HepG2 (cell line): ENCODE measurements around the gene GGPS1. TPM values are rescaled to one million over a fixed set of nuclear protein-coding genes. Genes with fewer than 3 reads are reported as not detected.

Source experiments
- ARID2 ChIP-seq: sonication (generic); formaldehyde crosslinking; IDR thresholded peaks from 2 replicates; pipeline ENCODE4 v1.8.1; 2022; ENCODE audit warnings: mild to moderate bottlenecking, missing genetic modification reagents, borderline replicate concordance
- ARNT2 ChIP-seq: sonication (generic); formaldehyde crosslinking; IDR thresholded peaks from 2 replicates; pipeline ENCODE4 v1.8.0; 2022; ENCODE audit warnings: mild to moderate bottlenecking, low read depth, missing genetic modification reagents, moderate library complexity
- CCAR2 ChIP-seq: fragments of 200-400 bp; formaldehyde crosslinking; optimal IDR thresholded peaks from 2 replicates; pipeline ENCODE3; 2018; ENCODE audit warnings: low read depth, mild to moderate bottlenecking, low read length, moderate library complexity
- ETV5 ChIP-seq: IDR thresholded peaks from 2 replicates; pipeline ENCODE4 v1.6.1; 2018; ENCODE audit warnings: missing biosample characterization, missing genetic modification reagents, inconsistent platforms, borderline replicate concordance
- MAX ChIP-seq: IDR thresholded peaks from 2 replicates; pipeline ENCODE4 v1.6.1; 2012; ENCODE audit warnings: inconsistent platforms
- MBNL3 ChIP-seq: fragments of 250-450 bp; sonication (Bioruptor Pico); conservative IDR thresholded peaks from 2 replicates; pipeline ENCODE4 v1.8.0; 2022; ENCODE audit warnings: mild to moderate bottlenecking, inconsistent platforms
- NFAT5 ChIP-seq: sonication (generic); formaldehyde crosslinking; IDR thresholded peaks from 2 replicates; pipeline ENCODE4 v1.4.0; 2020; ENCODE audit warnings: missing genetic modification reagents
- NFYC ChIP-seq: IDR thresholded peaks from 2 replicates; pipeline ENCODE4 v1.6.1; 2016; ENCODE audit warnings: missing genetic modification reagents, missing compliant biosample characterization
- SRF ChIP-seq: IDR thresholded peaks from 2 replicates; pipeline ENCODE4 v1.6.1; 2011; ENCODE audit warnings: mild to moderate bottlenecking, low read depth, low read length, moderate library complexity
- U2AF2 ChIP-seq: fragments of 200-400 bp; formaldehyde crosslinking; IDR thresholded peaks from 2 replicates; pipeline ENCODE4 v1.6.1; 2017; ENCODE audit warnings: low read depth, mild to moderate bottlenecking, low read length
- ZEB1 ChIP-seq: IDR thresholded peaks from 2 replicates; pipeline ENCODE4 v1.6.1; 2012; ENCODE audit warnings: mild to moderate bottlenecking, low read depth, inconsistent platforms; ENCODE audit not compliant: insufficient replicate concordance
- ZFAT ChIP-seq: sonication (generic); formaldehyde crosslinking; conservative IDR thresholded peaks from 2 replicates; pipeline ENCODE4 v1.8.1; 2023; ENCODE audit warnings: missing genetic modification reagents, inconsistent platforms
- ZKSCAN8 ChIP-seq: IDR thresholded peaks from 2 replicates; pipeline ENCODE4 v1.6.1; 2016; ENCODE audit warnings: borderline replicate concordance, missing genetic modification reagents, missing compliant biosample characterization
- ZNF558 ChIP-seq: sonication (generic); formaldehyde crosslinking; IDR thresholded peaks from 2 replicates; pipeline ENCODE4 v1.9.0; 2022; ENCODE audit warnings: mild to moderate bottlenecking, missing genetic modification reagents, borderline replicate concordance
- ZNF589 ChIP-seq: sonication (generic); formaldehyde crosslinking; conservative IDR thresholded peaks from 2 replicates; pipeline ENCODE4 v1.8.0; 2022; ENCODE audit warnings: mild to moderate bottlenecking, moderate library complexity, missing genetic modification reagents
- ZNF761 ChIP-seq: sonication (generic); formaldehyde crosslinking; conservative IDR thresholded peaks from 2 replicates; pipeline ENCODE4 v1.4.0; 2020; ENCODE audit warnings: mild to moderate bottlenecking, missing genetic modification reagents
- polyA plus RNA-seq, 8 experiments: library from polyadenylated mRNA; depleted of rRNA in 3 of 8; stranded (reverse) in 7 of 8; unstranded in 1 of 8; fragments of >200 nt; fragmentation: Illumina TruSeq in 4 of 8; extraction: Trizol in 4 of 8; gene quantifications; 2 replicates each; pipeline versions ENCODE4 v1.2.1 to v1.2.3, GENCODE V29; 2011 to 2016; ENCODE audit warnings: low read depth in 4 of 8, missing spikeins in 1 of 8, mixed read lengths in 1 of 8; ENCODE audit not compliant: insufficient read depth in 1 of 8
- total RNA-seq, 5 experiments: library from RNA; depleted of rRNA; stranded (reverse); fragments of >200 nt; fragmentation: Illumina TruSeq; extraction: Trizol; gene quantifications; 2 replicates each; pipeline ENCODE4 v1.2.3, GENCODE V29; 2016; ENCODE audit warnings: low read depth in 1 of 5
- TF ChIP-seq, protein P1 (sequence below): sonication (generic); formaldehyde crosslinking; IDR thresholded peaks from 2 replicates; pipeline ENCODE4 v1.8.0; 2022; ENCODE audit warnings: missing genetic modification reagents, low read depth, mild to moderate bottlenecking, borderline replicate concordance
- TF ChIP-seq, protein P2 (sequence below): sonication (generic); formaldehyde crosslinking; IDR thresholded peaks from 2 replicates; pipeline ENCODE4 v1.9.0; 2021; ENCODE audit warnings: missing genetic modification reagents, borderline replicate concordance
- TF ChIP-seq, protein P3 (sequence below): sonication (generic); formaldehyde crosslinking; IDR thresholded peaks from 2 replicates; pipeline ENCODE4 v1.5.1; 2020; ENCODE audit warnings: missing genetic modification reagents, mild to moderate bottlenecking, borderline replicate concordance

GGPS1 gene
- total and polyA plus RNA-seq, 2 of the 13 experiments (the other 11 are each of a cell fraction or from before 2014, with no cell fraction given), result 28.8 to 42.6 TPM

DNA sequence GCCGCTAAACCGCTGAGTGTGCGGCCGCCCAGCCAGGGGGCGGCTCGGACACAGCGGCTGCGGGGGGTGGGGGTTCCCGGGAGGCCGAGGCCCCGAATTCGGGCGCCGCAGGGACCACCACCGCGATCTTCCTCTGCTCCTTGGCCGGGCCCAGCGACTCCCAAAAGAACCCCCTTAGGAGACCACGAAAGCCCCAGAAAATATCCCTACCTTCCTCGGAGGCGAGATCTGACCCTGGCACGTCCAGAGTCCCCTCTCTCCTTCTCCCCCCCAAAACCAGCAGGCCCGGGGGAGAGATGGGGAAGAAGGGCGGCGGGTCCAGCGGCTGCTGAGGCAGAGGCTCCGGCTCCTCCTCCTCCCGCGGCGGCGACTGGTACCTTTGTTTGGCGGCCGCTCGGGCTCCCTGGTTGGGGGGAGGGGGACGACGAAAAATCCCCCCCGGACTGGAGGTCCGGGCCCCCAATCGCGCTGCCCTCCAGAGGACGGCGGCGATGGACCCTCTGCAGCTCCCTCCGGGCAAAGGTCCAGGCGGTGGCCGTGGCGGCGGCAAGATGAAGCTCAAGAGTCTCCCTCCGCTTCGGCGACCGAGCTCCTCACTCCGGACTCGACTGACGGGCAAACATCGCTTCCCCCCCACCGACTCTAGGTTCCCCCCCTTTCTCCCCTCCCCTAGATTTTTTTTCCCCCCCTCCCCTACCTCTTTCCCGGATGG, 655 bp upstream of the GGPS1 start, which contains the start of gene ARID4B (continued):
- TF ChIP-seq NFAT5 (CRISPR knock-in tag) (no peak), ARNT2 (CRISPR knock-in tag) (peak; percentile 21; the same call in 1 of the 2 replicates), ZFAT (no peak), ARID2 (CRISPR knock-in tag) (no peak; the same call in 1 of the 2 replicates), MBNL3 (no peak), MAX (no peak), ZNF761 (no peak), U2AF2 (no peak), NFYC (CRISPR knock-in tag) (no peak), ZEB1 (peak; percentile 7), ZKSCAN8 (CRISPR knock-in tag) (no peak), ZNF589 (no peak), SRF (no peak), ETV5 (no peak; the same call in 1 of the 2 replicates), ZNF558 (CRISPR knock-in tag) (no peak), CCAR2 (no peak)
- TF ChIP-seq, protein P1, sequence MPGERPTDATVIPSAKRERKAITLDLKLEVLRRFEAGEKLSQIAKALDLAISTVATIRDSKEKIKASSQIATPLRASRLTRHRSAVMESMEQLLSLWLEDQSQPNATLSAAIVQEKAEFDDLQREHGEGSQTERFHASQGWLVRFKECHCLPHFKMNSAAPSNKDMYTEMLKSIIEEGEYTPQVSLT, result no peak
- TF ChIP-seq, protein P2, sequence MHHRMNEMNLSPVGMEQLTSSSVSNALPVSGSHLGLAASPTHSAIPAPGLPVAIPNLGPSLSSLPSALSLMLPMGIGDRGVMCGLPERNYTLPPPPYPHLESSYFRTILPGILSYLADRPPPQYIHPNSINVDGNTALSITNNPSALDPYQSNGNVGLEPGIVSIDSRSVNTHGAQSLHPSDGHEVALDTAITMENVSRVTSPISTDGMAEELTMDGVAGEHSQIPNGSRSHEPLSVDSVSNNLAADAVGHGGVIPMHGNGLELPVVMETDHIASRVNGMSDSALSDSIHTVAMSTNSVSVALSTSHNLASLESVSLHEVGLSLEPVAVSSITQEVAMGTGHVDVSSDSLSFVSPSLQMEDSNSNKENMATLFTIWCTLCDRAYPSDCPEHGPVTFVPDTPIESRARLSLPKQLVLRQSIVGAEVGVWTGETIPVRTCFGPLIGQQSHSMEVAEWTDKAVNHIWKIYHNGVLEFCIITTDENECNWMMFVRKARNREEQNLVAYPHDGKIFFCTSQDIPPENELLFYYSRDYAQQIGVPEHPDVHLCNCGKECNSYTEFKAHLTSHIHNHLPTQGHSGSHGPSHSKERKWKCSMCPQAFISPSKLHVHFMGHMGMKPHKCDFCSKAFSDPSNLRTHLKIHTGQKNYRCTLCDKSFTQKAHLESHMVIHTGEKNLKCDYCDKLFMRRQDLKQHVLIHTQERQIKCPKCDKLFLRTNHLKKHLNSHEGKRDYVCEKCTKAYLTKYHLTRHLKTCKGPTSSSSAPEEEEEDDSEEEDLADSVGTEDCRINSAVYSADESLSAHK, result no peak
- TF ChIP-seq, protein P3, sequence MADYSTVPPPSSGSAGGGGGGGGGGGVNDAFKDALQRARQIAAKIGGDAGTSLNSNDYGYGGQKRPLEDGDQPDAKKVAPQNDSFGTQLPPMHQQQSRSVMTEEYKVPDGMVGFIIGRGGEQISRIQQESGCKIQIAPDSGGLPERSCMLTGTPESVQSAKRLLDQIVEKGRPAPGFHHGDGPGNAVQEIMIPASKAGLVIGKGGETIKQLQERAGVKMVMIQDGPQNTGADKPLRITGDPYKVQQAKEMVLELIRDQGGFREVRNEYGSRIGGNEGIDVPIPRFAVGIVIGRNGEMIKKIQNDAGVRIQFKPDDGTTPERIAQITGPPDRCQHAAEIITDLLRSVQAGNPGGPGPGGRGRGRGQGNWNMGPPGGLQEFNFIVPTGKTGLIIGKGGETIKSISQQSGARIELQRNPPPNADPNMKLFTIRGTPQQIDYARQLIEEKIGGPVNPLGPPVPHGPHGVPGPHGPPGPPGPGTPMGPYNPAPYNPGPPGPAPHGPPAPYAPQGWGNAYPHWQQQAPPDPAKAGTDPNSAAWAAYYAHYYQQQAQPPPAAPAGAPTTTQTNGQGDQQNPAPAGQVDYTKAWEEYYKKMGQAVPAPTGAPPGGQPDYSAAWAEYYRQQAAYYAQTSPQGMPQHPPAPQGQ (CRISPR knock-in tag), result no peak
